Spleen (tissue), 7 donors: Measurements from ENCODE around the gene INHA.

Source experiments
- POLR2A ChIP-seq, 3 donors: fragments of 450-650 bp; IDR thresholded peaks; one replicate each; pipeline ENCODE4 v1.5.1; 2017; ENCODE audit warnings: antibody characterized with exemption in 3 of 3, mild to moderate bottlenecking in 1 of 3
- POLR2AphosphoS5 ChIP-seq, 3 donors: sonication (generic); formaldehyde crosslinking; IDR thresholded peaks; one replicate each; pipeline ENCODE4 v1.5.1; 2017; ENCODE audit warnings: antibody characterized with exemption in 3 of 3
- TF ChIP-seq, protein P1 (sequence below), 11 experiments: fragments of 200-600 bp in 7 of 11; fragments of 450-650 bp in 4 of 11; sonication (generic) in 4 of 11; IDR thresholded peaks in 8 of 11; conservative IDR thresholded peaks in 3 of 11; 1 replicate in 7 of 11; 2 replicates in 4 of 11; pipeline versions ENCODE4 v1.4.0 to v1.8.0; 2016 to 2021; ENCODE audit warnings: antibody characterized with exemption in 11 of 11, inconsistent platforms in 4 of 11, mild to moderate bottlenecking in 1 of 11
- donor health status: DM: no; HTN: no; CAD: no; lungs with moderate emphysema.
- donor health status: DM: no; HTN: no; CAD: no.
- donor health status: DM: no; HTN: no; CAD: no.

DNA sequence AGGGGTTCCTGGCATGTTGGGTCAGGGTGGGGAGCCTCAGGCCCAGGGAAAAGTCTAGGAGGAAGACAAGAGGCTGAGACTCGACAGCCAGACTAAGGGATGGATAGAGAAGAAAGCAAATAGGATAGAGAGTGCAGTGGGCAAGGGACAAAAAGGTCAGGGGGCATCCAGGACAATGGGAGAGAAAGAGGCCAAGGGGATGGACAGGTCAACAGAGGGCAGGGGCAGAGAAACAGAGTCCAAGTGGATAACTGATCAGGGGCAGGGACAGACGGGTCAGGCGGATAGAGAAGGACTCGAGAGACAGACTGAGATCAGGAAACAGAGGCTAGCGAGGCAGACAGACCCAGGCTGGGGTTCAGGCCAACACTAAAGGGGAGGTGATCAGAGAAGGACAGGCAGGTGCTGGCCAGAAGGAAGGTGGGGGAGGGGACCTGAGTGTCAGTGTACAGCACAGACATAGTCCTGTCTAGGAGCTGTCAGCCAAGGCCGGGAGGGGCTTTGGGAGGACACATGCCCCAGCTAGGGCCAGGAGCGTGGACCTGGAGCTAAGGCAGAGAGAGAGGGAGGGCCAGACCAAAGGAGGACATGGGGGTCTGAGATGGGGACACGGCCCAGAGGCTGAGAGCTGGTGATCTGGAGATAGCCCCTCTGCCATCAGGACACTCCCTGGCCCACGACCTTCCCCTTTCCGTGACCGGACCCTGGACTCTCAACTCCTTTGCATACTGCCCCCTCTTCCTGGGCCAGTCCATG, 45.6 kb upstream of the INHA start:
- TF ChIP-seq, protein P1, sequence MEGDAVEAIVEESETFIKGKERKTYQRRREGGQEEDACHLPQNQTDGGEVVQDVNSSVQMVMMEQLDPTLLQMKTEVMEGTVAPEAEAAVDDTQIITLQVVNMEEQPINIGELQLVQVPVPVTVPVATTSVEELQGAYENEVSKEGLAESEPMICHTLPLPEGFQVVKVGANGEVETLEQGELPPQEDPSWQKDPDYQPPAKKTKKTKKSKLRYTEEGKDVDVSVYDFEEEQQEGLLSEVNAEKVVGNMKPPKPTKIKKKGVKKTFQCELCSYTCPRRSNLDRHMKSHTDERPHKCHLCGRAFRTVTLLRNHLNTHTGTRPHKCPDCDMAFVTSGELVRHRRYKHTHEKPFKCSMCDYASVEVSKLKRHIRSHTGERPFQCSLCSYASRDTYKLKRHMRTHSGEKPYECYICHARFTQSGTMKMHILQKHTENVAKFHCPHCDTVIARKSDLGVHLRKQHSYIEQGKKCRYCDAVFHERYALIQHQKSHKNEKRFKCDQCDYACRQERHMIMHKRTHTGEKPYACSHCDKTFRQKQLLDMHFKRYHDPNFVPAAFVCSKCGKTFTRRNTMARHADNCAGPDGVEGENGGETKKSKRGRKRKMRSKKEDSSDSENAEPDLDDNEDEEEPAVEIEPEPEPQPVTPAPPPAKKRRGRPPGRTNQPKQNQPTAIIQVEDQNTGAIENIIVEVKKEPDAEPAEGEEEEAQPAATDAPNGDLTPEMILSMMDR (IDR thresholded peaks at IDR 0.05 in 8 of 11, conservative IDR thresholded peaks at IDR 0.05 in 3 of 11), result no peak
- TF ChIP-seq POLR2A (IDR thresholded peaks at IDR 0.05) (no peak), POLR2AphosphoS5 (IDR thresholded peaks at IDR 0.05) (no peak)
